HG02642 (cell line): ENCODE results near the gene TMEM214.

Source experiments
- ATAC-seq: cut with Tn5 transposase; IDR thresholded peaks from one replicate; pipeline ENCODE4 v1.9.1; 2021; ENCODE audit warnings: mild to moderate bottlenecking; ENCODE audit not compliant: unreplicated experiment, poor library complexity

TMEM214 gene

DNA sequence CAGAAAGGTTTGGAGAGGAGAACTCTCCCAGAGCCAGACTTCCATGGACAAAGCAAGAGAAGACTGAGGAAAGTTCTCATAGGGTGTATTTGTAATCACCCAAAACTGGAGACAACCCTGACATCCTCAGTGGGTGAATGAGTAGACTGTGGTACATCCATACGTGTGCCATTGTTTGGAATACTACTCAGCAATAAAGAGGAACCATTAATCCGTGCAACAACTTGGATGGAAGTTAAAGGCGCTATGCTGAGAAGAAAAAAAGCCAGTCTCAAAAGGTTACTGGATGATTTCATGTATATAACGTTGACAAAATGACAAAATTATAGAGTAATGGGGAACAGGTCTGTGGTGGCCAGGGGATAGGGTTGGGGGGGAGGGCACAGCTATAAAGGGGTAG lies 24.1 kb upstream of the TMEM214 start:
- no peak for ATAC-seq

- ATAC-seq, result no peak
Observed at GRCh38 chr2:27009083-27009482, 23.7 kb upstream of the TMEM214 start.

GRCh38 chr2:27009716-27010115 lies 23.0 kb upstream of the TMEM214 start:
- no peak for ATAC-seq

GRCh38 chr2:27010139-27010538 lies 22.6 kb upstream of the TMEM214 start:
- ATAC-seq, result no peak

- no peak for ATAC-seq
Observed at GRCh38 chr2:27013738-27014137, 19.0 kb upstream of the TMEM214 start.

- ATAC-seq, result no peak
Observed at GRCh38 chr2:27014771-27015433, 17.9 kb upstream of the TMEM214 start.

DNA sequence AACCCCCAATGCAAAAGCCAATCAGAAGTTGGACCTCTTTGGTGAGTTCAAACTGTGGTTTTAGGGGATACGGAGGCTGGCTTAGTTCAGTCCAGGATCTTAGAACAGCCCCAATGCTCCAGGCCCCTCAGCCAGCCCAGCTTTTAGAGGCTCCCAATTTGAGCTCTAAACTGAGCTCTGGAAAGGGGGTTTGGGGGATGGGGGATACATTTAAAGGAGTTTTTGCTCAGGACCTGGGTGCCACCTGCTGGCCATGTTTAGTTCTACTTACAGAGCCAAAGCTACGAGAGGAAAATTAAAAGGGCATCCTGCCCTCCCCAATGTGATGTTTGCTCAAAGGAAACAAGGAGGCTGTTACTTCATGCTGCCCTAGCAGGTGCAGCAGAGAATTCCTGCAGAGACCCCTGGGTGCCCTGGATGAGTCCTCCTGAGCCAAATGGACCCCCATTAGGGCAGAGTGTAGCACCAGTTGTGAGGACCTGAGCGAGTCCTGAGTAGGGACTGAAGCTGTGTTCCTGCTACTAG lies 15.9 kb upstream of the TMEM214 start:
- ATAC-seq, result no peak

DNA sequence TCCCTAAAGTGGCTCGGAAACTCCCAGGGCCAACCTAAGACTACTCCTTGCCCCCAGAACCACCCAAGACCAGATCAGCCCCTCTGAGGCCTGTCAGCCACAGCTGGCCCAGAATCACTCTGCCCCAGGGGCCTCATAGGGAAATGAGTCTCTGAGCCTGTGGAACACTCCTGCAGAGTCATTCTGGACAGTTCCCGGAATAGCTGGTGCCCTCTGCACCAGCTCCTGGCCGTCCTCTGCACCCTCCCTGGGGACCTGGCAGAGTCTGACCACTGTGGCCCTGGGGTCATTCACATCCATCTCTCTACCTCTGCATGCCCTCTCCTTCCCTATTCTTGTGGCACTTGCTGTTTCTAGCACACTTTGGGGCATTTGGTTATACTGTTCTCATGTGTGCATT lies 14.6 kb upstream of the TMEM214 start:
- no peak for ATAC-seq

DNA sequence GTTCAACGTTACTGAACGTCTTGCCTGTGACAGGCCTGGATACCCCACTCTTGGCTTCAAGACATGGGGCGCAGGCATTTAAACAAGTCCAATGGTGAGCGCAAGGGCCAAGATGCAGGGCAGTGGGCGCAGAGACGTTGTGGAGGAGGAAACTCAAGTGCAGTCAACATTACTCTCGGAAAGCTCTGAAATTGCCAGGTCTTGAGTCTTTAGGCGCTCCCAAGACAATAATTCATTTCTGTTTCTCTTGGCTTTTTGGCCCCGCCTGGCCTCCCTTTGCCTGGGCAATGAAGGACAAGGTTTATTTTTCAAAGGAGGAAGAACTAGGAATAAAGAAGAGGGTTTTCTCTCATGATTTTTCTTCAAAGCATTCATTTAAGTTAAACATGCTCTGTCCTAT lies 13.3 kb upstream of the TMEM214 start:
- ATAC-seq, result no peak

GRCh38 chr2:27019931-27020855 lies 12.6 kb upstream of the TMEM214 start:
- no peak for ATAC-seq

DNA sequence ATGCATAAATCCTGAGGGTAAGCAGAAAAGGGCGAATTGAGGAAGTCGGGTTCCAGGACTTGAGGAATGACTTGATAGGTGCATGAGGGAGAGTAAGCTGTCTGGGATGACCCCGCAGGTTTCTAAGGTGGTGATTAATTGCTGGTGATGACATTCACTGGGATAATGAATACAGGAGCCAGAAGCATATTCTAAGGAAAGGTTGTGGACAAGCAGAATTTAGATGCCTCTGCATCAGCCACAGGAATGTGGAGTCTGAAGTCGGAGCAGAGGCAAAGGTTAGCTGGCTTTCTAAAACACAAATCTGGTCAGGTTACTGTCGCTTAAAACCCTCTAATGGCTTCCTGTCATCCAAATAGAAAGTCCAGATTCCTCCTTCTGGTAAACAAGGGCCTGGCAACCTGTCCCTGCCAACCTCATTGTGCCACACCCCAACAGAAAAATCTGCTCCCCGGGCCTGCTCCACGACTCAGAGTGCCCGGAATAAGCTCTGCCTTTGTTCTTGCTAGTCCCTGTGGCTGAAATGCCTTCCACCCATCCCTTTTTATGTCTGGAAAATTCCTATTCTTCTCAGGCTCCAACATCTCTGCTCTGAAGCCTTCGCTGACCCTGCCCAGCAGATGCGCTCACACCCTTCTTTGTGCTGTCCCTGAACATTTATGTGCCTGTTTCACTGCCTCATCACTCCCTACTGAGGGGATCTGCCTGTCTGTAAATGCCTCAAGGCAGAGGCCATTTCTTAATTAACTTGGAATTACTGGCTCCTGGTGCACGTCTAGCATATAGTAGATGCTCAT lies 11.3 kb upstream of the TMEM214 start:
- ATAC-seq, result no peak

- no peak for ATAC-seq
Observed at GRCh38 chr2:27023740-27024139, 9.0 kb upstream of the TMEM214 start.

- no peak for ATAC-seq
Observed at GRCh38 chr2:27024188-27024587, 8.6 kb upstream of the TMEM214 start.

GRCh38 chr2:27024812-27025211 lies 8.0 kb upstream of the TMEM214 start:
- ATAC-seq, result no peak

DNA sequence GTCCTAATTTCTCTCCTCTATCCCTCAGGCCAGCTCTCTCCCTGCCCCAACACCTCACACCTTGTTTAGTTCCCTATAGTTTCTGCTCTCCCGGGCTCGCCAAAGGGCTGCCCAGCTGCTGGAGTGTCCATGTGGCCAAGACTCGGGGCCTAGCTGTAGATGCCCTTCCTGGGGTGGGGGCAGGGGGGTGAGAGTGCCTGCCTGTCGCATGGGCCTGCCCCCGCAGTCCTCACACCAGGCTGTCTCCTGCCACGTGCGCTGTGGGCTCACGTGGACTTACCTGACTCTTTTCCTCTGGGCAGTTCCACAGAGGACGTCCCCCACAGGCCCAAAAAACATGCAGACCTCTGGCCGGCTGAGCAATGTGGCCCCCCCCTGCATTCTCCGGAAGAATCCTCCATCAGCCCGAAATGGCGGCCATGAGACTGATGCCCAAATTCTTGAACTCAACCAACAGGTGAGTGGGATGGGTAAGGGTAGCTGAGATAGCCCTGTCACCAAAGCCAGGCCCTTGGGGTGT lies 7.4 kb upstream of the TMEM214 start:
- no peak for ATAC-seq

- ATAC-seq, result no peak
Observed at GRCh38 chr2:27025861-27026851, 6.6 kb upstream of the TMEM214 start.

DNA sequence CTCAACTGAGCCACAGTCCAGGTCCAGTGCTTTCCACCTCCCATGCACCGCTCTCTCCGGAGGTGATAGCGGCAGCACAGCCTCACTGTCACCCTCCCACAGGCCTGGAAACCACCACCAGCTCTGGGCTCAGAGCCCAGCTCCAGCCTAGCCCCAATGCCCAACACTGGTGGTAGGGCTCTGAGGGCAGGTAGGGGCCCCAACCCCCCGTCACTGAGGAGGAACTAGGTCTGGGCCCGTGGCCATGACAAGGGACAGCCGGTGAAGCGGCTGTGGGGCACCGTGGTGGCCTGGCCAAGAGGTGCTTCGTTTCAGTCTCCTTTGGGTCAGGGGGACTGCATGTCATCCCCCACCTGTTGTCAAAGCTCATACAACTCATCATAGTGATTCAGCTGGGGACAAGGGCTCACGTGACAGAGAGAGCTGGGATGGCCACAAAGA lies 5.5 kb upstream of the TMEM214 start:
- no peak for ATAC-seq

DNA sequence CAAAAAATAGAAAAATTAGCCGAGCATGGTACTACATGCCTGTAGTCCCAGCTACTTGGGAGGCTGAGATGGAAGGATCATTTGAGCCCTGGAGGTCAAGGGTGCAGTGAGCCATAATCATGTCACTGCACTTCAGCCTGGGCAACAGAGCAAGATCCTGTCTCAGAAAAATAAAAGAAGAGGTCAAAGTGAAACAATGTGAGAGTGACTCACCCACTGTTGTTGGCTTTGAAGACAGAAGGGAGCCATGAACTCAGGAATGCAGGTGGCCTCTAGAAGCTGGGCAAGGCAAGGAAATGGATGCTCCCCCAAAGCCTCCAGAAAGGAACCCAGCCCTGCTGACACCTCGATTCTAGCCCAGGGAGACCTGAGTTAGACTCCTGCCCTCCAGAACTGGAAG lies 3.7 kb upstream of the TMEM214 start:
- ATAC-seq, result no peak

DNA sequence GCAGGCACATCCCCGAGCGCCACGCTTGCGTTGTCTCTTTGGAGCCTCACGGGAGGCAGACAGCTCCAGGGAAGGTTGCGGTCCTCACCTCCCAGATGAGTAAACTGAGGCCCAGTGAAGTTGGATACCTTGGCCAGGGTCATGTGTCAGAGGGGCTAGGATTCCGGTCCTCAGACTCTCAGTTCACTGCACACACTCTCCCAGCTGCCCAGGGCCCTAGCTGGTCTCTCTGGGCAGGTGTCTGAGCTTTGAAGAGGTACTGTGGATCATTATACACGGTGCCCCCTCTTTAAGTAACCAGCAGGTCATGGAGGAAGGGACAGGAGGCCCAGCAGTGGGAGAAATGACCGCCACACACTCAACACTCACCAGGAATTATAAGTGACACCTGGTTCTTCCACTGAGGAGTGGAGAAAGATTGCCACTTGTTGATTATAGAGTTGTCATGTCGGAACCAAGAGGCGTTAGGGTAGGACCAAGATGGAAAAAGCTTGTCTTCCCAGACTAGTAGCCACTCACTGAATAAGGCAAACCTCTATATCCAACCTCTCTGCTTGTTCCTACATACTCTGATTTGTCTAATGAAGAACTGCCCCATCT lies 588 bp downstream of the TMEM214 start:
- peak; percentile 12 for ATAC-seq
